OCI-LY1 (cell line): ENCODE data around the gene STRIP2.

ENCODE experiments used
- EZH2 ChIP-seq: fragments of 200-600 bp; sonication (generic), shearing (Covaris generic); IDR thresholded peaks from 2 replicates; pipeline ENCODE4 v1.8.0; 2017; ENCODE audit warnings: borderline replicate concordance, mixed run types, mild to moderate bottlenecking, antibody characterized with exemption, low read length, moderate library complexity, mixed read lengths
- TF ChIP-seq, protein P1 (sequence below): fragments of 200-600 bp; sonication (generic), shearing (Covaris generic); IDR thresholded peaks from 2 replicates; pipeline ENCODE4 v1.5.1; 2017; ENCODE audit warnings: mild to moderate bottlenecking, antibody characterized with exemption, low read length, moderate library complexity, mixed read lengths

DNA sequence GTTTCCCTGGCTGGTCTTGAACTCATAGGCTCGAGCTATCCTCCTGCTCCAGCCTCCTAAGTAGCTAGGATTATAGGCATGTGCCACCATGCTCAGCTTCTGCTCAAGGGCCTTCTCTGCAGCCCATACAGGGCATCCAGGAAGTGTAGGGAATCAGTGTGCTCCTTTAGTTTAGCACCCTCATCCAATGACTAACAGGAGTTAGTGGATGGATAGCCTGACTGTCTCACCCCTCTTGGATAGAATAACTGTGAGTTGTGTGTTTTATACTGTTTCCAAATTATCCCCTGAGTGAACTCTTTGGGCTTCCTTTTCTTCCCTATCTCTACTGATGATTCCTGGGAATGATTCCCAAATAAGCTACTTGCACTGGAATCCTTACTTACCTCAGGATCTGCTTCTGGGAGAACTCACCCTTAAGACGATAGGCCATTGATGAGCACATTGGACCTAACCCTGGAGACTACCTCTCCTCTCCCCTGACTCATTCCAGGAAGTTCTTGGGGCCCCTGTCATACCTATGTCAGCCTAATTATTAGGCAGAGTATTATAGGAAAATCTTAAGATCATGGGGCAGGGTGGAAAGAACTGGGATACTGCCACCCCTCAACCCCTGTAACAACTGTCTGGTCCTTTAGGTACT lies 18.5 kb downstream of the STRIP2 start:
- TF ChIP-seq EZH2: no peak
- TF ChIP-seq, protein P1, sequence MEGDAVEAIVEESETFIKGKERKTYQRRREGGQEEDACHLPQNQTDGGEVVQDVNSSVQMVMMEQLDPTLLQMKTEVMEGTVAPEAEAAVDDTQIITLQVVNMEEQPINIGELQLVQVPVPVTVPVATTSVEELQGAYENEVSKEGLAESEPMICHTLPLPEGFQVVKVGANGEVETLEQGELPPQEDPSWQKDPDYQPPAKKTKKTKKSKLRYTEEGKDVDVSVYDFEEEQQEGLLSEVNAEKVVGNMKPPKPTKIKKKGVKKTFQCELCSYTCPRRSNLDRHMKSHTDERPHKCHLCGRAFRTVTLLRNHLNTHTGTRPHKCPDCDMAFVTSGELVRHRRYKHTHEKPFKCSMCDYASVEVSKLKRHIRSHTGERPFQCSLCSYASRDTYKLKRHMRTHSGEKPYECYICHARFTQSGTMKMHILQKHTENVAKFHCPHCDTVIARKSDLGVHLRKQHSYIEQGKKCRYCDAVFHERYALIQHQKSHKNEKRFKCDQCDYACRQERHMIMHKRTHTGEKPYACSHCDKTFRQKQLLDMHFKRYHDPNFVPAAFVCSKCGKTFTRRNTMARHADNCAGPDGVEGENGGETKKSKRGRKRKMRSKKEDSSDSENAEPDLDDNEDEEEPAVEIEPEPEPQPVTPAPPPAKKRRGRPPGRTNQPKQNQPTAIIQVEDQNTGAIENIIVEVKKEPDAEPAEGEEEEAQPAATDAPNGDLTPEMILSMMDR: no peak
